ENCODE measurements around the gene ADAMTS2. TPM values are rescaled to one million over a fixed set of nuclear protein-coding genes. Genes with fewer than 3 reads are reported as not detected.
A peak's percentile ranks its signal among the peaks of the same experiment; 100 is the strongest.

Gene ADAMTS2
- total and polyA plus RNA-seq, 2 of the 4 experiments (the other 2 are of a cell fraction), result 19.0 to 58.8 TPM

- ATAC-seq (ENCODE audit: low read depth) (no peak), DNase-seq (no peak)
- in situ Hi-C loops (cut with MboI; ENCODE audit: low sequenced_read_pairs) (loop anchor here (5.0 to 10.0 kb wide), 2 partner anchors 147 to 181 kb away; no protein-coding TSS in a partner anchor), dilution Hi-C loops (cut with HindIII; ENCODE audit: low sequenced_read_pairs, unreplicated experiment) (no loop called here), intact Hi-C loops (cut with micrococcal nuclease) (no loop called here)
- H2BK5ac ChIP-seq (ENCODE audit: low read depth, low read length, poor library complexity, severe bottlenecking), result no peak overlapping the region
- no peak overlapping the region for H3K4me3 ChIP-seq (ENCODE audit: insufficient read depth, low read depth, low read length)
- ChIA-PET CTCF (no interaction called here), POLR2A (ENCODE audit: unreplicated experiment) (no interaction called here)
- H3K23ac ChIP-seq (ENCODE audit: low read depth, low read length), result no peak overlapping the region
- H3K36me3 ChIP-seq (ENCODE audit: control insufficient read depth, insufficient read depth, low read length), result no peaks in the 10 kb centered on the region
- H4K5ac ChIP-seq (ENCODE audit: low read depth, low read length), result no peak overlapping the region
- no peak overlapping the region for H2BK120ac ChIP-seq (ENCODE audit: low read depth, low read length)
- H2BK15ac ChIP-seq (ENCODE audit: low read depth, low read length), result no peak overlapping the region
- H4K20me1 ChIP-seq (ENCODE audit: insufficient read depth, low read length), result peaks cover 8% of the 10 kb centered on the region
- no CpG with 5 or more reads among the region's 15 CpGs for WGBS, 2 experiments (ENCODE audit: extremely low coverage in 2 of 2, insufficient read length in 1 of 2)
- BruUV-seq (replicated peaks), result no TSS peak
- H3K18ac ChIP-seq (ENCODE audit: low read depth, low read length), result no peak overlapping the region
- no peak overlapping the region for H3K56ac ChIP-seq (ENCODE audit: extremely low read depth, insufficient read depth, low read length)
- H3K9me1 ChIP-seq (ENCODE audit: insufficient read depth, low read length), result peaks cover 2% of the 10 kb centered on the region
- H4K8ac ChIP-seq (ENCODE audit: low read depth in 2 of 2, low read length in 2 of 2), result no peak overlapping the region
- H2AFZ ChIP-seq (replicated peaks; ENCODE audit: low read length, poor library complexity), result no peak overlapping the region
- H3K4me1 ChIP-seq (ENCODE audit: control insufficient read depth, insufficient read depth, low read length), result peaks cover 10% of the 10 kb centered on the region
- no peak overlapping the region for H3K4ac ChIP-seq (ENCODE audit: low read depth, low read length)
- H3K9ac ChIP-seq (ENCODE audit: low read depth, low read length), result no peak overlapping the region
- no peak overlapping the region for H3K4me2 ChIP-seq (ENCODE audit: low read depth, low read length)
- H3K9me3 ChIP-seq (ENCODE audit: control insufficient read depth, insufficient read depth, low read length), result no peaks in the 10 kb centered on the region
- H2BK20ac ChIP-seq (ENCODE audit: low read depth, low read length), result no peak overlapping the region
- peak overlapping the region; percentile 19 for H2AK9ac ChIP-seq (replicated peaks; ENCODE audit: low read depth, low read length, poor library complexity)
- H3K79me1 ChIP-seq (ENCODE audit: low read depth in 1 of 2, low read length in 2 of 2), result peaks cover 3 to 14% of the 10 kb centered on the region in 2 experiments
- peak overlapping the region; percentile 30; the same call in 1 of the 2 replicates for H2AK5ac ChIP-seq (ENCODE audit: low read depth, low read length)
- no peaks in the 10 kb centered on the region; the same call in 1 of the 2 replicates for H3K27me3 ChIP-seq (ENCODE audit: control insufficient read depth, insufficient read depth, low read length)
- no peak overlapping the region for H3K27ac ChIP-seq (ENCODE audit: insufficient read depth, low read length)
- no peak for TF ChIP-seq MXI1 (IDR thresholded peaks at IDR 0.05; ENCODE audit: borderline replicate concordance, low read depth, low read length)
- TF ChIP-seq RAD21 (IDR thresholded peaks at IDR 0.05; ENCODE audit: low read length), result no peak
- TF ChIP-seq CTCF (conservative IDR thresholded peaks at IDR 0.05; ENCODE audit: low read depth, low read length), result no peak
- TF ChIP-seq RCOR1 (IDR thresholded peaks at IDR 0.05; ENCODE audit: insufficient replicate concordance, low read length), result no peak
- TF ChIP-seq NFE2L2 (IDR thresholded peaks at IDR 0.05; ENCODE audit: low read depth, low read length), result no peak
- TF ChIP-seq ELK1 (IDR thresholded peaks at IDR 0.05; ENCODE audit: borderline replicate concordance, low read depth, low read length), result no peak
- no peak for TF ChIP-seq CEBPB (IDR thresholded peaks at IDR 0.05; ENCODE audit: low read depth, low read length)
- no peak for TF ChIP-seq MAZ (IDR thresholded peaks at IDR 0.05; ENCODE audit: borderline replicate concordance, low read depth, low read length)
- TF ChIP-seq SMC3 (IDR thresholded peaks at IDR 0.05; ENCODE audit: low read depth, low read length), result no peak
- TF ChIP-seq CHD1 (IDR thresholded peaks at IDR 0.05; ENCODE audit: low read depth, low read length), result no peak
- no peak for TF ChIP-seq FOS (IDR thresholded peaks at IDR 0.05; ENCODE audit: low read depth, low read length)
- no peak for TF ChIP-seq RFX5 (IDR thresholded peaks at IDR 0.05; ENCODE audit: low read depth, low read length)
- TF ChIP-seq POLR2A (IDR thresholded peaks at IDR 0.05; ENCODE audit: low read depth, low read length), result no peak
- TF ChIP-seq USF2 (IDR thresholded peaks at IDR 0.05; ENCODE audit: low read depth, low read length), result no peak
- TF ChIP-seq MAFK (IDR thresholded peaks at IDR 0.05; ENCODE audit: low read depth, low read length), result no peak
- no peak overlapping the region for H4K91ac ChIP-seq (ENCODE audit: insufficient read depth, low read depth, low read length)
- H3K14ac ChIP-seq (replicated peaks; ENCODE audit: low read depth, low read length), result no peak overlapping the region
These were observed 2.8 kb upstream of the ADAMTS2 start for GRCh38 chr5:179348011-179348530.
